Caco-2 (cell line): ENCODE results near the gene MEI4. TPM values are rescaled to one million over a fixed set of nuclear protein-coding genes. Genes with fewer than 3 reads are reported as not detected.
"Not testable (repeated sequence)": the region's sequence is repeated elsewhere in the genome, so short reads cannot be mapped to it uniquely, and the experiment has no call there.

Experiments
- BruUV-seq: library from RNA; stranded (reverse); fragments of 400-500 nt; replicated peaks from 2 replicates; lab custom pipeline; 2021; lab: Mats Ljungman, UMichigan
- CTCF ChIA-PET: fragments of 300-600 bp; sonication (Branson Sonifier 250); formaldehyde crosslinking; loops from one replicate; lab custom pipeline; 2022; ENCODE audit warnings: antibody characterized with exemption; lab: Charles Lee
- POLR2A ChIA-PET: fragments of 300-600 bp; sonication (Branson Sonifier 250); formaldehyde crosslinking; loops from one replicate; lab custom pipeline; 2022; ENCODE audit warnings: antibody characterized with exemption; lab: Charles Lee
- DNase-seq, 2 experiments: peaks; one replicate each; pipeline versions ENCODE4 v3.0.0 to v3.0.0-alpha.2; 2020 to 2022
- H3K27me3 ChIP-seq: replicated peaks from 2 replicates; pipeline ENCODE4 v1.6.0; 2011; ENCODE audit warnings: low read length; ENCODE audit not compliant: control insufficient read depth, insufficient read depth
- H3K36me3 ChIP-seq: 2 replicates; pipeline ENCODE4 v1.5.1; 2011; ENCODE audit warnings: low read length; ENCODE audit not compliant: control insufficient read depth, insufficient read depth
- H3K4me1 ChIP-seq: fragments of 250-450 bp; sonication (Bioruptor Pico); 2 replicates; pipeline ENCODE4 v1.5.1; 2020; ENCODE audit warnings: mild to moderate bottlenecking
- H3K4me3 ChIP-seq: 2 replicates; pipeline ENCODE4 v1.5.1; 2011; ENCODE audit warnings: low read depth, mild to moderate bottlenecking, control low read depth, low read length
- H3K9me3 ChIP-seq: fragments of 250-450 bp; sonication (Bioruptor Pico); 2 replicates; pipeline ENCODE4 v1.5.1; 2020; ENCODE audit warnings: mild to moderate bottlenecking, moderate library complexity
- H3K27ac Mint-ChIP-seq: one replicate; pipeline ENCODE4 v1.8.0; 2022; ENCODE audit warnings: mixed read lengths; ENCODE audit not compliant: unreplicated experiment
- H3K27me3 Mint-ChIP-seq: one replicate; pipeline ENCODE4 v1.8.0; 2022; ENCODE audit warnings: mixed read lengths; ENCODE audit not compliant: insufficient read depth, unreplicated experiment
- H3K36me3 Mint-ChIP-seq: one replicate; pipeline ENCODE4 v1.8.0; 2022; ENCODE audit warnings: mild to moderate bottlenecking, mixed read lengths; ENCODE audit not compliant: insufficient read depth, unreplicated experiment
- H3K4me1 Mint-ChIP-seq: one replicate; pipeline ENCODE4 v1.8.0; 2022; ENCODE audit warnings: low read depth, mixed read lengths; ENCODE audit not compliant: unreplicated experiment
- H3K4me3 Mint-ChIP-seq: one replicate; pipeline ENCODE4 v1.8.0; 2022; ENCODE audit warnings: mild to moderate bottlenecking, moderate library complexity, mixed read lengths; ENCODE audit not compliant: unreplicated experiment
- H3K9me3 Mint-ChIP-seq: one replicate; pipeline ENCODE4 v1.8.0; 2022; ENCODE audit warnings: mixed read lengths; ENCODE audit not compliant: unreplicated experiment
- intact Hi-C: fragments of 100-400 bp; cut with micrococcal nuclease; formaldehyde crosslinking; loops from one replicate; pipeline ENCODE4 v1.10.0; 2022; ENCODE audit not compliant: unreplicated experiment
- total RNA-seq: library from RNA; stranded (reverse); gene quantifications from 2 replicates; pipeline ENCODE4 v1.2.3, GENCODE V29; 2022
- TF ChIP-seq, protein P1 (sequence below), 2 experiments: fragments of 200-600 bp in 1 of 2; IDR thresholded peaks; 1 replicate in 1 of 2; 2 replicates in 1 of 2; pipeline versions ENCODE4 v1.5.1 to v1.8.0; 2011 to 2022; ENCODE audit warnings: antibody characterized with exemption in 1 of 2, control low read depth in 1 of 2, inconsistent platforms in 1 of 2, low read depth in 1 of 2, low read length in 1 of 2, mild to moderate bottlenecking in 1 of 2, moderate library complexity in 1 of 2; ENCODE audit not compliant: insufficient read depth in 1 of 2, severe bottlenecking in 1 of 2, unreplicated experiment in 1 of 2

Gene MEI4
- total RNA-seq, 1 experiment from 2014 or later: not detected

DNA sequence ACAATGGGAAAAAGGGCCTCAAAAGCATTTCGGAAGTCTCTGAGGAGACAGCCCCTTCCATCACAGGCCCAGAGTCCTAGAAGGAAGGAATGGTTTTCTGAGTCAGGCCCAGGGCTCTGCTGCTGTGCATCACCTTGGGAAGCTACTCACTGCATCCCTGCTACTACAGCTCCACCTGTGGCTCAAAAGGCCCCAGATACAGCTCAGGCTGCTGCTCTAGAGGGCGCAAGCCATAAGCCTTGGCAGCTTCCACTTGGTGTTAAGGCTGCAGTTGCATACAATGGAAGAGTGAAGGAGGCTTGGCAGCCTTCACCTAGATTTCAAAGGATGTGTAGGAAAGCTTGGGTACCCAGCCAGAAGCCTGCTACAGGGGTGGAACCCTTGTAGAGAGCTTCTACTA is 54.8 kb downstream of the MEI4 start:
- Mint-ChIP-seq H3K4me1 (no peaks in the 10 kb centered on the region), H3K4me3 (no peak overlapping the region), H3K27me3 (peaks cover 2% of the 10 kb centered on the region), H3K36me3 (no peaks in the 10 kb centered on the region), H3K9me3 (peaks cover 9% of the 10 kb centered on the region), H3K27ac (no peak overlapping the region)
- intact Hi-C loops: no loop called here
- Histone ChIP-seq H3K36me3 (no peaks in the 10 kb centered on the region), H3K9me3 (no peaks in the 10 kb centered on the region), H3K27me3 (no peaks in the 10 kb centered on the region), H3K4me3 (no peak overlapping the region), H3K4me1 (no peaks in the 10 kb centered on the region)
- ChIA-PET POLR2A (no interaction called here), CTCF (no interaction called here)
- TF ChIP-seq, protein P1, sequence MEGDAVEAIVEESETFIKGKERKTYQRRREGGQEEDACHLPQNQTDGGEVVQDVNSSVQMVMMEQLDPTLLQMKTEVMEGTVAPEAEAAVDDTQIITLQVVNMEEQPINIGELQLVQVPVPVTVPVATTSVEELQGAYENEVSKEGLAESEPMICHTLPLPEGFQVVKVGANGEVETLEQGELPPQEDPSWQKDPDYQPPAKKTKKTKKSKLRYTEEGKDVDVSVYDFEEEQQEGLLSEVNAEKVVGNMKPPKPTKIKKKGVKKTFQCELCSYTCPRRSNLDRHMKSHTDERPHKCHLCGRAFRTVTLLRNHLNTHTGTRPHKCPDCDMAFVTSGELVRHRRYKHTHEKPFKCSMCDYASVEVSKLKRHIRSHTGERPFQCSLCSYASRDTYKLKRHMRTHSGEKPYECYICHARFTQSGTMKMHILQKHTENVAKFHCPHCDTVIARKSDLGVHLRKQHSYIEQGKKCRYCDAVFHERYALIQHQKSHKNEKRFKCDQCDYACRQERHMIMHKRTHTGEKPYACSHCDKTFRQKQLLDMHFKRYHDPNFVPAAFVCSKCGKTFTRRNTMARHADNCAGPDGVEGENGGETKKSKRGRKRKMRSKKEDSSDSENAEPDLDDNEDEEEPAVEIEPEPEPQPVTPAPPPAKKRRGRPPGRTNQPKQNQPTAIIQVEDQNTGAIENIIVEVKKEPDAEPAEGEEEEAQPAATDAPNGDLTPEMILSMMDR (IDR thresholded peaks at IDR 0.05; ENCODE audit: insufficient read depth in 1 of 2, low read depth in 1 of 2, low read length in 1 of 2, severe bottlenecking in 1 of 2, unreplicated experiment in 1 of 2): peak in 1 of 2 experiments; percentile 12
- DNase-seq: no peak
- no TSS peak for BruUV-seq

DNA sequence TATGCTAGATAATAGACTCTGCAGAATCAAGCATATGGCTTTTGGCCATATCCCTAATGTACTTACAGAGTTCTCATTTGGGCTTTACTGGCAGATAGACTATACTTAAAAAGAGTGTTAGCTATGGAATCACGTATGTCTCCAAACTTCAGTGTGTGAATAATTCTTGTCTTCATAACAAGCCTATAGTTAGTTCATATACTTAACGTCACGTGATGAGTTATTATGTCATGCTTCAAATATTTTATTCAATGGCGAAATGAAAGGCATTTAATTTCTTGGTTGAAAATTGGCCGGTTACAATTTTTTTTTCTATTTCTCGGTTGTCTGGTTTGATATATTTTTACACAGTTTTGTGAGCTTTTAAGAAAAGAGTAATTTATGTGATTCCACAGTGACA is 62.7 kb downstream of the MEI4 start:
- intact Hi-C loops: no loop called here
- Histone ChIP-seq H3K36me3 (no peaks in the 10 kb centered on the region), H3K4me3 (no peak overlapping the region), H3K27me3 (no peaks in the 10 kb centered on the region), H3K4me1 (no peaks in the 10 kb centered on the region), H3K9me3 (no peaks in the 10 kb centered on the region)
- no peak for DNase-seq
- TF ChIP-seq, protein P1 (IDR thresholded peaks at IDR 0.05; ENCODE audit: insufficient read depth in 1 of 2, low read depth in 1 of 2, low read length in 1 of 2, severe bottlenecking in 1 of 2, unreplicated experiment in 1 of 2): no peak
- Mint-ChIP-seq H3K9me3 (no peaks in the 10 kb centered on the region), H3K4me1 (no peaks in the 10 kb centered on the region), H3K27me3 (no peaks in the 10 kb centered on the region), H3K27ac (no peak overlapping the region), H3K4me3 (no peak overlapping the region), H3K36me3 (no peaks in the 10 kb centered on the region)
- BruUV-seq: no TSS peak
- ChIA-PET CTCF (no interaction called here), POLR2A (no interaction called here)

DNA sequence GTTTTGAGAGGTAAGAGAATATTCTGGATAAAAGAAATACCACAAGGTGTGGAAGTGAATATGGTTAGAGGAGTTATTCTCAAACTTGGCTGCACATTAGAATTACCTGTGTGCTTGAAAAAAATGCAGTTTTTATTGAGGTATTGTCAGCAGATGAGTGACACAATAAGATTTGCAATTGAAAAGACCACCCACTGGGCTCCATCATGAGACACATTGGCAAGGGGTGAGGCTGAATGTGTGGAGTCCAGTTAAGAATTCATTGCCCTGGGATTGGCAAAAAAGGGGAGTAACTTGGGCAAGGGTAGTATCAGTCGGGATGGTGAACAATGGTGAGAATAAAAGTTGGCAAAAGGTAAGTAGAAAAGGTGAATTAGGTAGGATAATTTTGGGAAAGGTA is 63.5 kb downstream of the MEI4 start:
- TF ChIP-seq, protein P1 (IDR thresholded peaks at IDR 0.05; ENCODE audit: insufficient read depth in 1 of 2, low read depth in 1 of 2, low read length in 1 of 2, severe bottlenecking in 1 of 2, unreplicated experiment in 1 of 2): no peak
- Mint-ChIP-seq H3K27ac (no peak overlapping the region), H3K9me3 (no peaks in the 10 kb centered on the region), H3K4me1 (no peaks in the 10 kb centered on the region), H3K27me3 (no peaks in the 10 kb centered on the region), H3K36me3 (no peaks in the 10 kb centered on the region), H3K4me3 (no peak overlapping the region)
- Histone ChIP-seq H3K36me3 (no peaks in the 10 kb centered on the region), H3K27me3 (no peaks in the 10 kb centered on the region), H3K4me1 (no peaks in the 10 kb centered on the region), H3K4me3 (no peak overlapping the region), H3K9me3 (no peaks in the 10 kb centered on the region)
- no peak for DNase-seq
- no TSS peak for BruUV-seq
- ChIA-PET CTCF (no interaction called here), POLR2A (no interaction called here)
- intact Hi-C loops: no loop called here

DNA sequence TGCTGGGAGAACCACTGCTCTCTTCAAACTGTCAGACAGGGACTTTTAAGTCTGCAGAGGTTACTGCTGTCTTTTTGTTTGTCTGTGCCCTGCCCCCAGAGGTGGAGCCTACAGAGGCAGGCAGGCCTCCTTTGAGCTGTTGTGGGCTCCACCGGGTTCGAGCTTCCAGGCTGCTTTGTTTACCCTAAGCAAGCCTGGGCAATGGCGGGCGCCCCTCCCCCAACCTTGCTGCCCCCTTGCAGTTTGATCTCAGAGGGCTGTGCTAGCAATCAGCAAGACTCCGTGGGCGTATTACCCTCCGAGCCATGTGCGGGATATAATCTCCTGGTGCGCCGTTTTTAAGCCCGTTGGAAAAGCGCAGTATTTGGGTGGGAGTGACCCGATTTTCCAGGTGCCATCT is 83.2 kb downstream of the MEI4 start:
- POLR2A ChIA-PET, H3K4me1 ChIP-seq, H3K9me3 ChIP-seq, H3K27me3 ChIP-seq, H3K27me3 Mint-ChIP-seq, H3K4me1 Mint-ChIP-seq, H3K4me3 Mint-ChIP-seq, H3K4me3 ChIP-seq, H3K27ac Mint-ChIP-seq, CTCF ChIA-PET, H3K36me3 Mint-ChIP-seq, BruUV-seq, H3K36me3 ChIP-seq, DNase-seq: not testable (repeated sequence)
- intact Hi-C loops: loop anchor here (10.0 kb wide), 1 partner anchor 111 kb away; no protein-coding TSS in a partner anchor
- H3K9me3 Mint-ChIP-seq: peaks cover 18% of the 10 kb centered on the region
